Left lung (tissue), 10 donors: ENCODE data around the gene RNF146. TPM values are rescaled to one million over a fixed set of nuclear protein-coding genes. Genes with fewer than 3 reads are reported as not detected.

Experiments used
- ATAC-seq: fragments of 200-7000 bp; cut with Tn5 transposase; one replicate; pipeline ENCODE4 v1.9.1; 2020; ENCODE audit warnings: moderate library complexity
- DNase-seq, 4 donors: peaks; one replicate each; pipeline ENCODE4 v3.0.0-alpha.2; 2013 to 2020
- H3K27ac ChIP-seq, 2 donors: fragments of 200-600 bp; sonication (generic) in 1 of 2; one replicate each; pipeline versions ENCODE4 v1.5.0 to v1.8.0; 2020 to 2021
- H3K27me3 ChIP-seq, 2 donors: fragments of 200-600 bp; sonication (generic) in 1 of 2; one replicate each; pipeline versions ENCODE4 v1.5.0 to v1.8.0; 2020 to 2021
- H3K36me3 ChIP-seq, 2 donors: fragments of 200-600 bp; sonication (generic) in 1 of 2; one replicate each; pipeline versions ENCODE4 v1.5.0 to v1.8.0; 2020 to 2021
- H3K4me1 ChIP-seq, 2 donors: fragments of 200-600 bp; one replicate each; pipeline ENCODE4 v1.8.0; 2021
- H3K4me3 ChIP-seq, 2 donors: fragments of 200-600 bp; sonication (generic) in 1 of 2; one replicate each; pipeline versions ENCODE4 v1.5.0 to v1.8.0; 2020 to 2021; ENCODE audit warnings: mild to moderate bottlenecking in 1 of 2
- H3K9me3 ChIP-seq, 2 donors: fragments of 200-600 bp; sonication (generic) in 1 of 2; one replicate each; pipeline versions ENCODE4 v1.5.0 to v1.8.0; 2020 to 2021
- CTCF ChIP-seq, 2 donors: fragments of 200-600 bp; sonication (generic) in 1 of 2; IDR thresholded peaks; one replicate each; pipeline versions ENCODE4 v1.5.0 to v1.8.0; 2021; ENCODE audit warnings: antibody characterized with exemption in 2 of 2
- intact Hi-C, 2 donors: fragments of 100-400 bp; cut with DNase I; formaldehyde crosslinking; loops; one replicate each; pipeline versions ENCODE4 v1.11.2 to v1.14.2; 2022
- polyA plus RNA-seq, 6 donors: library from polyadenylated mRNA; unstranded; fragments of 120-200 nt; gene quantifications; one replicate each; pipeline ENCODE4 v1.2.1, GENCODE V29; 2013; ENCODE audit not compliant: insufficient read length in 6 of 6
- total RNA-seq, 2 donors: library from RNA; stranded (reverse); fragmentation: NEBNext Ultra II Directional; extraction: Animal tissue kit (Norgen Biotek cat#: 25700); gene quantifications; one replicate each; pipeline ENCODE4 v1.2.1, GENCODE V29; 2021
- donor health status: DM: no; HTN: yes; CAD: no.
- donor health status: DM: no; HTN: no; CAD: no.

Gene RNF146
- total and polyA plus RNA-seq, 8 donors = 46.4 to 129 (median 106) TPM

GRCh38 chr6:127290391-127291265 is 24.0 kb downstream of the RNF146 start:
- Histone ChIP-seq H3K27ac (peak overlapping the region; percentile 34 to 43), H3K4me3 (no peak overlapping the region), H3K4me1 (peaks cover 8 to 21% of the 10 kb centered on the region in 2 donors), H3K27me3 (no peaks in the 10 kb centered on the region), H3K36me3 (peaks cover 5 to 54% of the 10 kb centered on the region in 2 donors), H3K9me3 (no peaks in the 10 kb centered on the region)
- intact Hi-C loops = no loop called here
- TF ChIP-seq CTCF (IDR thresholded peaks at IDR 0.05) = no peak
- ATAC-seq (peak; percentile 57), DNase-seq (no peak)

- no peak for TF ChIP-seq CTCF (IDR thresholded peaks at IDR 0.05)
- intact Hi-C loops = no loop called here
- H3K4me3 ChIP-seq = no peak overlapping the region
- H3K36me3 ChIP-seq = peaks cover 5 to 54% of the 10 kb centered on the region in 2 donors
- peak; percentile 9 for ATAC-seq
- no peaks in the 10 kb centered on the region for H3K9me3 ChIP-seq
- no peak for DNase-seq
- H3K27ac ChIP-seq = peak overlapping the region in 1 of 2 donors; percentile 34
- H3K4me1 ChIP-seq = peaks cover 8 to 21% of the 10 kb centered on the region in 2 donors
- H3K27me3 ChIP-seq = no peaks in the 10 kb centered on the region
Measured at GRCh38 chr6:127291495-127291894, 24.8 kb downstream of the RNF146 start.

GRCh38 chr6:127297502-127298070 is 30.9 kb downstream of the RNF146 start:
- intact Hi-C loops = no loop called here
- DNase-seq (no peak), ATAC-seq (no peak)
- Histone ChIP-seq H3K27me3 (no peaks in the 10 kb centered on the region), H3K9me3 (no peaks in the 10 kb centered on the region), H3K4me1 (peaks cover 23 to 26% of the 10 kb centered on the region in 2 donors), H3K27ac (no peak overlapping the region), H3K4me3 (no peak overlapping the region), H3K36me3 (peaks cover 0 to 27% of the 10 kb centered on the region in 2 donors)
- no peak for TF ChIP-seq CTCF (IDR thresholded peaks at IDR 0.05)

GRCh38 chr6:127298475-127298874 is 31.8 kb downstream of the RNF146 start:
- TF ChIP-seq CTCF (IDR thresholded peaks at IDR 0.05) = no peak
- H3K4me1 ChIP-seq = peaks cover 21 to 32% of the 10 kb centered on the region in 2 donors
- H3K27ac ChIP-seq = no peak overlapping the region
- H3K36me3 ChIP-seq = peaks cover 0 to 27% of the 10 kb centered on the region in 2 donors
- H3K27me3 ChIP-seq = no peaks in the 10 kb centered on the region
- no peak for DNase-seq
- H3K9me3 ChIP-seq = no peaks in the 10 kb centered on the region
- no peak for ATAC-seq
- H3K4me3 ChIP-seq = no peak overlapping the region
- intact Hi-C loops = no loop called here
